Measurements from ENCODE around the gene FASN. TPM values are rescaled to one million over a fixed set of nuclear protein-coding genes. Genes with fewer than 3 reads are reported as not detected.

Gene FASN
- total and polyA plus RNA-seq, 2 of the 13 experiments (the other 11 are each of a cell fraction or from before 2014, with no cell fraction given): 51.7 to 101 TPM

- TF ChIP-seq, protein P1, sequence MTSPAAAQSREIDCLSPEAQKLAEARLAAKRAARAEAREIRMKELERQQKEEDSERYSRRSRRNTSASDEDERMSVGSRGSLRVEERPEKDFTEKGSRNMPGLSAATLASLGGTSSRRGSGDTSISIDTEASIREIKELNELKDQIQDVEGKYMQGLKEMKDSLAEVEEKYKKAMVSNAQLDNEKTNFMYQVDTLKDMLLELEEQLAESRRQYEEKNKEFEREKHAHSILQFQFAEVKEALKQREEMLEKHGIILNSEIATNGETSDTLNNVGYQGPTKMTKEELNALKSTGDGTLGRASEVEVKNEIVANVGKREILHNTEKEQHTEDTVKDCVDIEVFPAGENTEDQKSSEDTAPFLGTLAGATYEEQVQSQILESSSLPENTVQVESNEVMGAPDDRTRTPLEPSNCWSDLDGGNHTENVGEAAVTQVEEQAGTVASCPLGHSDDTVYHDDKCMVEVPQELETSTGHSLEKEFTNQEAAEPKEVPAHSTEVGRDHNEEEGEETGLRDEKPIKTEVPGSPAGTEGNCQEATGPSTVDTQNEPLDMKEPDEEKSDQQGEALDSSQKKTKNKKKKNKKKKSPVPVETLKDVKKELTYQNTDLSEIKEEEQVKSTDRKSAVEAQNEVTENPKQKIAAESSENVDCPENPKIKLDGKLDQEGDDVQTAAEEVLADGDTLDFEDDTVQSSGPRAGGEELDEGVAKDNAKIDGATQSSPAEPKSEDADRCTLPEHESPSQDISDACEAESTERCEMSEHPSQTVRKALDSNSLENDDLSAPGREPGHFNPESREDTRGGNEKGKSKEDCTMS (CRISPR knock-in tag; conservative IDR thresholded peaks at IDR 0.05): no peak
- TF ChIP-seq, protein P2, sequence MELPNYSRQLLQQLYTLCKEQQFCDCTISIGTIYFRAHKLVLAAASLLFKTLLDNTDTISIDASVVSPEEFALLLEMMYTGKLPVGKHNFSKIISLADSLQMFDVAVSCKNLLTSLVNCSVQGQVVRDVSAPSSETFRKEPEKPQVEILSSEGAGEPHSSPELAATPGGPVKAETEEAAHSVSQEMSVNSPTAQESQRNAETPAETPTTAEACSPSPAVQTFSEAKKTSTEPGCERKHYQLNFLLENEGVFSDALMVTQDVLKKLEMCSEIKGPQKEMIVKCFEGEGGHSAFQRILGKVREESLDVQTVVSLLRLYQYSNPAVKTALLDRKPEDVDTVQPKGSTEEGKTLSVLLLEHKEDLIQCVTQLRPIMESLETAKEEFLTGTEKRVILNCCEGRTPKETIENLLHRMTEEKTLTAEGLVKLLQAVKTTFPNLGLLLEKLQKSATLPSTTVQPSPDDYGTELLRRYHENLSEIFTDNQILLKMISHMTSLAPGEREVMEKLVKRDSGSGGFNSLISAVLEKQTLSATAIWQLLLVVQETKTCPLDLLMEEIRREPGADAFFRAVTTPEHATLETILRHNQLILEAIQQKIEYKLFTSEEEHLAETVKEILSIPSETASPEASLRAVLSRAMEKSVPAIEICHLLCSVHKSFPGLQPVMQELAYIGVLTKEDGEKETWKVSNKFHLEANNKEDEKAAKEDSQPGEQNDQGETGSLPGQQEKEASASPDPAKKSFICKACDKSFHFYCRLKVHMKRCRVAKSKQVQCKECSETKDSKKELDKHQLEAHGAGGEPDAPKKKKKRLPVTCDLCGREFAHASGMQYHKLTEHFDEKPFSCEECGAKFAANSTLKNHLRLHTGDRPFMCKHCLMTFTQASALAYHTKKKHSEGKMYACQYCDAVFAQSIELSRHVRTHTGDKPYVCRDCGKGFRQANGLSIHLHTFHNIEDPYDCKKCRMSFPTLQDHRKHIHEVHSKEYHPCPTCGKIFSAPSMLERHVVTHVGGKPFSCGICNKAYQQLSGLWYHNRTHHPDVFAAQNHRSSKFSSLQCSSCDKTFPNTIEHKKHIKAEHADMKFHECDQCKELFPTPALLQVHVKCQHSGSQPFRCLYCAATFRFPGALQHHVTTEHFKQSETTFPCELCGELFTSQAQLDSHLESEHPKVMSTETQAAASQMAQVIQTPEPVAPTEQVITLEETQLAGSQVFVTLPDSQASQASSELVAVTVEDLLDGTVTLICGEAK (IDR thresholded peaks at IDR 0.05): no peak
- TF ChIP-seq, protein P2 (CRISPR knock-in tag; IDR thresholded peaks at IDR 0.05): peak; percentile 86
- TF ChIP-seq SRSF1 (optimal IDR thresholded peaks at IDR 0.05; ENCODE audit: low read depth, low read length) (peak; percentile 78), SMAD9 (CRISPR knock-in tag; IDR thresholded peaks at IDR 0.05) (no peak), IRF1 (CRISPR knock-in tag; IDR thresholded peaks at IDR 0.05; ENCODE audit: low read depth) (no peak), ZFP82 (CRISPR knock-in tag; IDR thresholded peaks at IDR 0.05; ENCODE audit: borderline replicate concordance) (peak; percentile 15; the same call in 1 of the 2 replicates), HOXA5 (CRISPR knock-in tag; IDR thresholded peaks at IDR 0.05) (0 out of 2 replicates have a peak, but pooled peaks have one; percentile 44), NR2F6 (IDR thresholded peaks at IDR 0.05) (peak; percentile 91), NR2F6 (CRISPR knock-in tag; IDR thresholded peaks at IDR 0.05) (peak; percentile 95), SIN3A (IDR thresholded peaks at IDR 0.05; ENCODE audit: borderline replicate concordance, low read depth, low read length) (peak; percentile 91; the same call in 1 of the 2 replicates), ZNF512 (CRISPR knock-in tag; IDR thresholded peaks at IDR 0.05) (no peak), MIXL1 (CRISPR knock-in tag; IDR thresholded peaks at IDR 0.05) (peak; percentile 56), SALL2 (CRISPR knock-in tag; IDR thresholded peaks at IDR 0.05) (peak; percentile 34; the same call in 1 of the 2 replicates), BHLHE40 (IDR thresholded peaks at IDR 0.05; ENCODE audit: low read length) (no peak), NFE2 (CRISPR knock-in tag; IDR thresholded peaks at IDR 0.05) (no peak)
These were observed 4.0 kb upstream of the FASN start (continued) for GRCh38 chr17:82101767-82102679.

Data from HepG2 (cell line).